Hematopoietic multipotent progenitor cell (in vitro differentiated cells): ENCODE measurements around the gene SLC22A25. TPM values are rescaled to one million over a fixed set of nuclear protein-coding genes. Genes with fewer than 3 reads are reported as not detected.
"Not testable (repeated sequence)": the region's sequence is repeated elsewhere in the genome, so short reads cannot be mapped to it uniquely, and the experiment has no call there.

Source experiments
- DNase-seq, 3 donors: peaks; one replicate each; pipeline ENCODE4 v3.0.0-alpha.2; 2011 to 2015; ENCODE audit warnings: low read depth in 2 of 3, low spot score in 2 of 3
- total RNA-seq: library from RNA; depleted of rRNA; stranded (reverse); fragments of >200 nt; gene quantifications from one replicate; pipeline ENCODE4 v1.2.3, GENCODE V29; 2012

SLC22A25 gene
- total RNA-seq, 1 donor: not detected

- DNase-seq: not testable (repeated sequence)
Measured at GRCh38 chr11:63235471-63236461, 7.6 kb downstream of the SLC22A25 start.

DNA sequence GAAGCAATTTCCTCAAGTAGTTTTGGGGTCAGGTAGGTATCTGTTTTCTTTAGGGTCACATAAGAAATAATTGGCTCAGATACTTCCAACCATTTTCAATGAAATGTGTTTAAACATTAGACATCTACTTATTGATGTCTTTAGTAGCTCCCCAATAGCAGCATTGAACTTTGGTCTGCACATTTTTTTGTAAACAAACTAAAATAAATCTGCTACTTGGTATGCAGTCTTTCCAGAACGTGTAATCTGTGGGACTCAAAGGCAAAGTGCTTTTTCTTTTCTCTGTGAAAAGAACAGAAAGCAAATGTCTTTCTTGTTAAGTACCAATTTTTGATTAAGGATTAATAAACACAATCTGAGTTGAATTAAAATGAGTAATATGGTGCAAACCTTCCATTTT is 13.6 kb downstream of the SLC22A25 start:
- no peak for DNase-seq

- DNase-seq: no peak
Measured at GRCh38 chr11:63227521-63228107, 15.8 kb downstream of the SLC22A25 start.

GRCh38 chr11:63226488-63227114 is 16.8 kb downstream of the SLC22A25 start:
- DNase-seq: no peak

GRCh38 chr11:63214093-63214492 is 29.3 kb downstream of the SLC22A25 start:
- no peak for DNase-seq

DNA sequence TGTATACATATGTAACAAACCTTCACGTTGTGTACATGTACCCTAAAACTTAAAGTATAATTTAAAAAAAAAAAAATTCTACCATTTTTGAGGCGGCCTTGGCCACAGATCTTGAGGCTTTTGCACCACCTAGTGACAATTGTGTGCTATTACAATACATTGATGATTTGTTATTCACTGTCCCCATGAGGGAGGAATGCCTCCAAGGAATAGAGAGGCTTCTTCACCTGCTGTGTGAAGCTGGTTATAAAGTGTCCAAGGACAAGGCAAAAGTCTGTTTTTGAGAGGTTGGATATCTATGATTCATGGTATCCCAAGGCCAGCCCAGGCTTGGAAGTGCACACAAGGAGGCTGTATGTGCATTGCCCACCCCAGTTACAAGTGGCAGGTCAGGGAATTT is 30.7 kb downstream of the SLC22A25 start:
- peak in 1 of 3 donors; percentile 64 for DNase-seq

- DNase-seq: no peak
Measured at GRCh38 chr11:63210111-63210510, 33.3 kb downstream of the SLC22A25 start.

Other genes starting within 250 kb of the SLC22A25 start
- not detected for gene SLC22A8, start 227.8 kb downstream of the SLC22A25 start, total RNA-seq
- gene SLC22A24, start 99.4 kb downstream of the SLC22A25 start, total RNA-seq: not detected
- gene SLC22A9, start 126.2 kb upstream of the SLC22A25 start, total RNA-seq: not detected
- under 0.01 TPM for gene PLAAT5, start 247.6 kb upstream of the SLC22A25 start, total RNA-seq